ENCODE results near the gene ELN.

Gene ELN

DNA sequence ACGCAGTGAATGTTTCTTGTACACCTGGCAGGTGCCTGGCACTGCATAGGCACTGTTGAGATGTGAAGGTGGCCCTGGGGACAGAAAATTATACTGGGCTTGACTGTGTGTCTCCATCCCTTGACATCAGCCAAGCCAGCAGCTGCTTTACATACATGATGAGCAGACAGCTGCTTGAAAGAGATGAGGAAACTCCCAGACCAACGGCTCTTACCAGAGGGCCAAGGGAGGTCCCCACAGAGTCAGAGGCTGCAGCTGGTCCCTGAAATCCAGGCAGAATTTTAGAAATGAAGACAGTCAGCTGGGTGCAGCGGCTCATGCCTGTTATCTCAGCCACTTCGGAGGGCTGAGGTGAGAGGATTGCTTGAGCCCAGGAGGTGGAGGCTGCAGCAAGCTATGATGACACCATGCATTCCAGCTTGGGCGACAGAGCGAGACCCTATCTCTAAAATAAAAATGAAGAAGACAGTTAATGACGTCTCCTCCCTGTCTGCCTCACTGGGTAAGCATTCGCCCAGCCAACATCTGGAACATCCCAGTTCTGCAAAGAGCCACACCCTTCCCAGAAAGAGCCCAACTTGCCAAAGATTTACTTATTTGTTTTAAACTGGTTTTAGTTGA, 73.2 kb downstream of the ELN start (continued):
- TF ChIP-seq, protein P1, sequence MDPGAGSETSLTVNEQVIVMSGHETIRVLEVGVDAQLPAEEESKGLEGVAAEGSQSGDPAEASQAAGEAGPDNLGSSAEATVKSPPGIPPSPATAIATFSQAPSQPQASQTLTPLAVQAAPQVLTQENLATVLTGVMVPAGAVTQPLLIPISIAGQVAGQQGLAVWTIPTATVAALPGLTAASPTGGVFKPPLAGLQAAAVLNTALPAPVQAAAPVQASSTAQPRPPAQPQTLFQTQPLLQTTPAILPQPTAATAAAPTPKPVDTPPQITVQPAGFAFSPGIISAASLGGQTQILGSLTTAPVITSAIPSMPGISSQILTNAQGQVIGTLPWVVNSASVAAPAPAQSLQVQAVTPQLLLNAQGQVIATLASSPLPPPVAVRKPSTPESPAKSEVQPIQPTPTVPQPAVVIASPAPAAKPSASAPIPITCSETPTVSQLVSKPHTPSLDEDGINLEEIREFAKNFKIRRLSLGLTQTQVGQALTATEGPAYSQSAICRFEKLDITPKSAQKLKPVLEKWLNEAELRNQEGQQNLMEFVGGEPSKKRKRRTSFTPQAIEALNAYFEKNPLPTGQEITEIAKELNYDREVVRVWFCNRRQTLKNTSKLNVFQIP (CRISPR knock-in tag; IDR thresholded peaks at IDR 0.05; ENCODE audit: borderline replicate concordance, low read depth): no peak
- TF ChIP-seq ARNTL (CRISPR knock-in tag; IDR thresholded peaks at IDR 0.05; ENCODE audit: borderline replicate concordance, low read depth): no peak
- TF ChIP-seq ZC3H10 (CRISPR knock-in tag; IDR thresholded peaks at IDR 0.05): no peak
- no peak for TF ChIP-seq OSR1 (CRISPR knock-in tag; IDR thresholded peaks at IDR 0.05)
- no peak for TF ChIP-seq ZFP3 (CRISPR knock-in tag; IDR thresholded peaks at IDR 0.05)

DNA sequence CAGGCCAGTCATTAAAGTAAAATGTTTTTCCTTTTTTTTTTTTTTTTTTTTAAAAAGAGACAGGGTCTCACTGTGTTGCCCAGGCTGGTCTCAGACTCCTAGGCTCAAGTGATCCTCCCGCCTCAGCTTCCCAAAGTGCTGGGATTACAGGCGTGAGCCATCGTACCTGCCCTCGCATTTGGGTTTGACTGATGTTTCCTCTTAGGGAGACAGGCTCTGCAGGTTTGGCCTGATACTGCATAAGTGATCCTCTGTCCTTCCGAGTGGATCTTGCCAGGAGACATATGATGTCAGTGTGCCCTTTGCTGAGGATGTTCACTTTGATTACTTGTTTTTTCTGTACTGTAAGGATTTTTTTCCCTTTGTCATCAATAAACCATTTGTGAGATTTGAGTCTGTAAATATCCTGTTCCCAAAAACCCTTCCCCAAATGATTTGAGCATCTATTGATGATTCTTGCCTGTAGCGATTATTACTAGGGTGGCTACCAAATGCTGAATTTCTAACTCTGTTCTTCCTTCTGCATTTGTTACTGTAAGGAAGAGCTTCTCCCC, 75.3 kb downstream of the ELN start:
- TF ChIP-seq CSDC2 (CRISPR knock-in tag; IDR thresholded peaks at IDR 0.05): no peak
- no peak for TF ChIP-seq GLIS3 (CRISPR knock-in tag; IDR thresholded peaks at IDR 0.05)
- no peak for TF ChIP-seq SNAI2 (CRISPR knock-in tag; IDR thresholded peaks at IDR 0.05)
- TF ChIP-seq, protein P2, sequence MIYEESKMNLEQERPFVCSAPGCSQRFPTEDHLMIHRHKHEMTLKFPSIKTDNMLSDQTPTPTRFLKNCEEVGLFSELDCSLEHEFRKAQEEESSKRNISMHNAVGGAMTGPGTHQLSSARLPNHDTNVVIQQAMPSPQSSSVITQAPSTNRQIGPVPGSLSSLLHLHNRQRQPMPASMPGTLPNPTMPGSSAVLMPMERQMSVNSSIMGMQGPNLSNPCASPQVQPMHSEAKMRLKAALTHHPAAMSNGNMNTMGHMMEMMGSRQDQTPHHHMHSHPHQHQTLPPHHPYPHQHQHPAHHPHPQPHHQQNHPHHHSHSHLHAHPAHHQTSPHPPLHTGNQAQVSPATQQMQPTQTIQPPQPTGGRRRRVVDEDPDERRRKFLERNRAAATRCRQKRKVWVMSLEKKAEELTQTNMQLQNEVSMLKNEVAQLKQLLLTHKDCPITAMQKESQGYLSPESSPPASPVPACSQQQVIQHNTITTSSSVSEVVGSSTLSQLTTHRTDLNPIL (CRISPR knock-in tag; IDR thresholded peaks at IDR 0.05; ENCODE audit: low read depth): no peak
- no peak for TF ChIP-seq ISL1 (CRISPR knock-in tag; IDR thresholded peaks at IDR 0.05)
- TF ChIP-seq ZNF8 (CRISPR knock-in tag; IDR thresholded peaks at IDR 0.05): no peak
- no peak for ATAC-seq

DNA sequence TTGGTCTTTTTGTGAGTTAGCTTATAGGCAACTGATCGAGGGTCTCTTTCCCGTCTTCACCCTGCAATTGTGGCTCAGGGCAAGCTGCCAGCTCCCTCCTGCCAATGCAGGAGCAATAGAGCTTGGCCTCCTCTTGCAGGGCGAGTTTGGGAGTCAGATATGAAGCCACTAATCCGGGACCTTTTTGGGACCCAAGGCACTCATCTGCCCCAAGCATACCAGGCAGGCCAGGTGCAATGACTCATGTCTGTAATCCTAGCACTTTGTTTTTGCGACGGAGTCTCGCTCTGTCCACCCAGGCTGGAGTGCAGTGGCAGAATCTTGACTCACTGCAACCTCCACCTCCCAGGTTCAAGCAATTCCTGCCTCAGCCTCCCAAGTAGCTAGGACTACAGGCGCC, 76.7 kb downstream of the ELN start:
- TF ChIP-seq CSDC2 (CRISPR knock-in tag; IDR thresholded peaks at IDR 0.05) (no peak), ZNF565 (CRISPR knock-in tag; conservative IDR thresholded peaks at IDR 0.05; ENCODE audit: low read depth) (no peak), ZFP3 (CRISPR knock-in tag; IDR thresholded peaks at IDR 0.05) (no peak), SNAI2 (CRISPR knock-in tag; IDR thresholded peaks at IDR 0.05) (no peak), ARNTL (CRISPR knock-in tag; IDR thresholded peaks at IDR 0.05; ENCODE audit: borderline replicate concordance, low read depth) (no peak), GLIS3 (CRISPR knock-in tag; IDR thresholded peaks at IDR 0.05) (no peak), OSR1 (CRISPR knock-in tag; IDR thresholded peaks at IDR 0.05) (no peak), ZNF8 (CRISPR knock-in tag; IDR thresholded peaks at IDR 0.05) (no peak), TCF4 (CRISPR knock-in tag; IDR thresholded peaks at IDR 0.05; ENCODE audit: borderline replicate concordance) (no peak)
- TF ChIP-seq, protein P3, sequence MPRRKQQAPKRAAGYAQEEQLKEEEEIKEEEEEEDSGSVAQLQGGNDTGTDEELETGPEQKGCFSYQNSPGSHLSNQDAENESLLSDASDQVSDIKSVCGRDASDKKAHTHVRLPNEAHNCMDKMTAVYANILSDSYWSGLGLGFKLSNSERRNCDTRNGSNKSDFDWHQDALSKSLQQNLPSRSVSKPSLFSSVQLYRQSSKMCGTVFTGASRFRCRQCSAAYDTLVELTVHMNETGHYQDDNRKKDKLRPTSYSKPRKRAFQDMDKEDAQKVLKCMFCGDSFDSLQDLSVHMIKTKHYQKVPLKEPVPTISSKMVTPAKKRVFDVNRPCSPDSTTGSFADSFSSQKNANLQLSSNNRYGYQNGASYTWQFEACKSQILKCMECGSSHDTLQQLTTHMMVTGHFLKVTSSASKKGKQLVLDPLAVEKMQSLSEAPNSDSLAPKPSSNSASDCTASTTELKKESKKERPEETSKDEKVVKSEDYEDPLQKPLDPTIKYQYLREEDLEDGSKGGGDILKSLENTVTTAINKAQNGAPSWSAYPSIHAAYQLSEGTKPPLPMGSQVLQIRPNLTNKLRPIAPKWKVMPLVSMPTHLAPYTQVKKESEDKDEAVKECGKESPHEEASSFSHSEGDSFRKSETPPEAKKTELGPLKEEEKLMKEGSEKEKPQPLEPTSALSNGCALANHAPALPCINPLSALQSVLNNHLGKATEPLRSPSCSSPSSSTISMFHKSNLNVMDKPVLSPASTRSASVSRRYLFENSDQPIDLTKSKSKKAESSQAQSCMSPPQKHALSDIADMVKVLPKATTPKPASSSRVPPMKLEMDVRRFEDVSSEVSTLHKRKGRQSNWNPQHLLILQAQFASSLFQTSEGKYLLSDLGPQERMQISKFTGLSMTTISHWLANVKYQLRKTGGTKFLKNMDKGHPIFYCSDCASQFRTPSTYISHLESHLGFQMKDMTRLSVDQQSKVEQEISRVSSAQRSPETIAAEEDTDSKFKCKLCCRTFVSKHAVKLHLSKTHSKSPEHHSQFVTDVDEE (CRISPR knock-in tag; IDR thresholded peaks at IDR 0.05): no peak
- TF ChIP-seq, protein P4, sequence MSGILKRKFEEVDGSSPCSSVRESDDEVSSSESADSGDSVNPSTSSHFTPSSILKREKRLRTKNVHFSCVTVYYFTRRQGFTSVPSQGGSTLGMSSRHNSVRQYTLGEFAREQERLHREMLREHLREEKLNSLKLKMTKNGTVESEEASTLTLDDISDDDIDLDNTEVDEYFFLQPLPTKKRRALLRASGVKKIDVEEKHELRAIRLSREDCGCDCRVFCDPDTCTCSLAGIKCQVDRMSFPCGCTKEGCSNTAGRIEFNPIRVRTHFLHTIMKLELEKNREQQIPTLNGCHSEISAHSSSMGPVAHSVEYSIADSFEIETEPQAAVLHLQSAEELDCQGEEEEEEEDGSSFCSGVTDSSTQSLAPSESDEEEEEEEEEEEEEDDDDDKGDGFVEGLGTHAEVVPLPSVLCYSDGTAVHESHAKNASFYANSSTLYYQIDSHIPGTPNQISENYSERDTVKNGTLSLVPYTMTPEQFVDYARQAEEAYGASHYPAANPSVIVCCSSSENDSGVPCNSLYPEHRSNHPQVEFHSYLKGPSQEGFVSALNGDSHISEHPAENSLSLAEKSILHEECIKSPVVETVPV (CRISPR knock-in tag; IDR thresholded peaks at IDR 0.05): no peak
- peak; percentile 48; the same call in 2 of the 3 replicates for ATAC-seq

DNA sequence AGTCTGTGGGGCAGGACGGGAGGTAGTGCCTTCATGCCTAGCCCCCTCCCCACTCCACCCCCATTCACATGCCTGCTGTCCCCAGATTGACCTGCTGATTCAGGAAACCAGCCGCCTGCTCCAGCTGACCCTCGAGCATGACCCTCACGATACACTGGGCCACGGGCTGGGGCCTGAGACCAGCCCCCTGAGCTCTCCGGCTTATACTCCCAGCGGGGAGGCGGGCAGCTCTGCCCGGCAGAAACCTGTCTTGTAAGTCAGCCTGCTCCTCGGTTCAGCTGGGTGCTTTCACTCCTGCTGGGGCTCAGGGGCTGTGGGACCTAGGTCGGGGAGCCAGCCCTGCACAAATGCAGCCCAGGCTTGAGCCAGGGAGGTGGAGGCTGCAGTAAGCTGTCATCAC, 78.0 kb downstream of the ELN start:
- TF ChIP-seq ISL1 (CRISPR knock-in tag; IDR thresholded peaks at IDR 0.05): no peak
- TF ChIP-seq, protein P2 (CRISPR knock-in tag; IDR thresholded peaks at IDR 0.05; ENCODE audit: low read depth): no peak
- TF ChIP-seq RARB (CRISPR knock-in tag; IDR thresholded peaks at IDR 0.05): no peak
- TF ChIP-seq ZFP30 (CRISPR knock-in tag; IDR thresholded peaks at IDR 0.05): no peak
- no peak for TF ChIP-seq TOX (CRISPR knock-in tag; IDR thresholded peaks at IDR 0.05; ENCODE audit: borderline replicate concordance)
- TF ChIP-seq, protein P1 (CRISPR knock-in tag; IDR thresholded peaks at IDR 0.05; ENCODE audit: borderline replicate concordance, low read depth): no peak
- no peak for TF ChIP-seq SNAI2 (CRISPR knock-in tag; IDR thresholded peaks at IDR 0.05)
- ATAC-seq: no peak
